Kidney epithelial cell (primary cell): Measurements from ENCODE around the gene SNRPA1. TPM values are rescaled to one million over a fixed set of nuclear protein-coding genes. Genes with fewer than 3 reads are reported as not detected.

Experiments
- DNase-seq: peaks from one replicate; pipeline ENCODE4 v3.0.0-alpha.2; 2010; ENCODE audit warnings: low read depth
- H3K27me3 ChIP-seq: 2 replicates; pipeline ENCODE4 v1.6.0; 2011; ENCODE audit warnings: low read length; ENCODE audit not compliant: control insufficient read depth, insufficient read depth
- H3K36me3 ChIP-seq: 2 replicates; pipeline ENCODE4 v1.5.1; 2011; ENCODE audit warnings: low read length; ENCODE audit not compliant: control insufficient read depth, insufficient read depth
- H3K4me3 ChIP-seq: 2 replicates; pipeline ENCODE4 v1.5.1; 2011; ENCODE audit warnings: low read depth, mild to moderate bottlenecking, control low read depth, low read length
- CTCF ChIP-seq: IDR thresholded peaks from 2 replicates; pipeline ENCODE4 v1.5.1; 2011; ENCODE audit warnings: mild to moderate bottlenecking, moderate library complexity, low read length, control low read depth, inconsistent platforms; ENCODE audit not compliant: insufficient read depth, poor library complexity, severe bottlenecking
- total RNA-seq: library from RNA; depleted of rRNA; stranded (reverse); fragments of >200 nt; gene quantifications from 2 replicates; pipeline ENCODE4 v1.2.3, GENCODE V29; 2015

The SNRPA1 gene
- total RNA-seq, 1 donor from 2014 or later, result 39.8 TPM

- no peaks in the 10 kb centered on the region for H3K27me3 ChIP-seq
- H3K36me3 ChIP-seq, result no peaks in the 10 kb centered on the region
- H3K4me3 ChIP-seq, result no peak overlapping the region
- no peak for DNase-seq
- TF ChIP-seq CTCF, result no peak
Observed at GRCh38 chr15:101264911-101265641, 30.0 kb downstream of the SNRPA1 start.

- no peaks in the 10 kb centered on the region for H3K36me3 ChIP-seq
- no peak for DNase-seq
- TF ChIP-seq CTCF, result no peak
- H3K4me3 ChIP-seq, result no peak overlapping the region
- H3K27me3 ChIP-seq, result no peaks in the 10 kb centered on the region
Observed at GRCh38 chr15:101264011-101264410, 31.0 kb downstream of the SNRPA1 start.

- H3K36me3 ChIP-seq, result no peaks in the 10 kb centered on the region
- no peak overlapping the region for H3K4me3 ChIP-seq
- H3K27me3 ChIP-seq, result peaks cover 3% of the 10 kb centered on the region
- DNase-seq, result no peak
- no peak for TF ChIP-seq CTCF
Observed at GRCh38 chr15:101262551-101262950, 32.5 kb downstream of the SNRPA1 start.

GRCh38 chr15:101258238-101259144, 36.6 kb downstream of the SNRPA1 start:
- DNase-seq, result no peak
- TF ChIP-seq CTCF, result peak; percentile 79
- Histone ChIP-seq H3K27me3 (peaks cover 3% of the 10 kb centered on the region), H3K4me3 (no peak overlapping the region), H3K36me3 (no peaks in the 10 kb centered on the region)

- Histone ChIP-seq H3K4me3 (no peak overlapping the region), H3K36me3 (no peaks in the 10 kb centered on the region), H3K27me3 (peaks cover 3% of the 10 kb centered on the region)
- DNase-seq, result no peak
- TF ChIP-seq CTCF, result peak; percentile 27
Observed at GRCh38 chr15:101256757-101257156, 38.3 kb downstream of the SNRPA1 start.
